HG02943 (cell line): ENCODE measurements around the gene COG7.
"Not testable (repeated sequence)": the region's sequence is repeated elsewhere in the genome, so short reads cannot be mapped to it uniquely, and the experiment has no call there.

Experiments
- ATAC-seq: cut with Tn5 transposase; IDR thresholded peaks from one replicate; pipeline ENCODE4 v1.9.1; 2021; ENCODE audit warnings: mild to moderate bottlenecking, low read depth, moderate library complexity; ENCODE audit not compliant: unreplicated experiment

The COG7 gene

GRCh38 chr16:23389201-23389600 lies 63.8 kb downstream of the COG7 start:
- no peak for ATAC-seq

DNA sequence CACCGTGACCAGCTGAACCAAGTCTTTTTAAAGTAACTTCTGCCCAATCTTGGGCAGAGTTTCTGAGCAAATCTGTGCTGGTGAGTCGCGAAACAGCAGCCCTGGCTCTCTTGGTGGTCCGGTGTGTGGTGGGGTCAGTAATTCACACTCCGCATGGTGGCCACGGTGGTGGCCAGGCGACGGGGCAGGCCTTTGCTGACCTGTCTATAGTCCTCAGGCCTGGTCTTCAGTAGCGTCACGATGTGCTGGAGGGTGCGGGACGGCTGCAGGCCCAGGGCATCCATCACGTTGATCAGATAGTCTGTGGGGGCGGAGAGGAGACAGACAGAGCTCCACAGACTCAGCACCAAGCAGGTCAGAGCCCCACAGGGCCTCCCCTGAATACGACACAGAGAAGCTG lies 64.2 kb downstream of the COG7 start:
- ATAC-seq = no peak

- ATAC-seq = no peak
These were observed 65.3 kb downstream of the COG7 start for GRCh38 chr16:23387666-23388065.

GRCh38 chr16:23385441-23385840 lies 67.5 kb downstream of the COG7 start:
- ATAC-seq = no peak

GRCh38 chr16:23384878-23385277 lies 68.1 kb downstream of the COG7 start:
- ATAC-seq = no peak

- no peak for ATAC-seq
These were observed 69.1 kb downstream of the COG7 start for GRCh38 chr16:23383881-23384280.

DNA sequence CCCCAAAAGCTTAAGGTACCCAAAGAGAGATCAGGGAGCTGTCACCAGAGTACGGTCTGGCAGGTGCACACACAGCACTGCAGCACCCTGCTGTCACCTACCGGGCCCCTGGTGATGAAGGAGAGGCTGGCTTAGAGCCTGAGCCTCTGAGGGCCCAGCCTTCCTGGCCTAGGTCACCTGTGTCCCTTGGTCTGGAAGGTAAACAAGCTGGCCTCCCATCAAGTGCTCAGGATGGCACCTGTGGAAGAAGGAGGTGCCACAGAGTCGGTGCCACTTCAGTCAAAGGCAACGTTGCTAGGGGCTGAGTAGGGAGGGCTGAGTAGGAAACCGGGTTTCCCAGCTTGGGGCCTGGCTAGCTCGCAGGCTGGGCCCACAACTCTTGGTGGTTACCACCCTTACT lies 70.7 kb downstream of the COG7 start:
- no peak for ATAC-seq

DNA sequence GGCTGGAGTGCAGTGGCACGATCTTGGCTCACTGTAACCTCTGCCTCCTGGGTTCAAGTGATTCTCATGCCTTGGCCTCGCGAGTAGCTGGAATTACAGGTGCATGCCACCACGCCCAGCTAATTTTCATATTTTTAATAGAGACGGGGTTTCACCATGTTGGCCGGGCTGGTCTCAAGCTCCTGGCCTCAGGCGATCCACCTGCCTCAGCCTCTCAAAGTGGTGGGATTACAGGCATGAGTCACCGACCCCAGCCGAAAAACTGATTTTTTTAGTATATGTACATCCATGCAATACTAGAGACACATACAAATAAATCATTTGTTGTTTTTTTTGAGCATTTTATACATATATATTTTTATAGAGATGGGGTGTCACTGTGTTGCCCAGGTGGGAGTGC lies 71.3 kb downstream of the COG7 start:
- ATAC-seq = not testable (repeated sequence)

- ATAC-seq = no peak
These were observed 72.5 kb downstream of the COG7 start for GRCh38 chr16:23380501-23380951.

DNA sequence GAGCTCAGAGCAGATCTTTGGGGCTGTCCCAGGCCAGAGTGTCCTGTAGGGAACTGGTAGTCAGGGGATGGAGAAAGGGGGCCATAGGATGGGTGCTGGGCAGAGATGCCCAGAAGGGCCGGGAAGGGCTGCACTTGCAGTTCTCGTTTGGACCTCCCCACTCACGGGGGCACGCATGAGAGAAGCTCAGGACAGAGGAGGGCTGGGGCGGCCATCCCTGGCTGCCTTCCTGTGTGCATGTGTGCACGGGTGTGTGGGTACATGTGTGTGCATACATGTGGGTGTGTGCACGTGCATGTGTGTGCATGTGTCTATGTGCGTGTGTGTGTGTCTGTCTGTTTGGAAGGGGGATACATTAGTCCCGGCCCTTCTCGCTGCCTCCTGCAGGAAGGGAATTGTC lies 73.3 kb downstream of the COG7 start:
- no peak for ATAC-seq

DNA sequence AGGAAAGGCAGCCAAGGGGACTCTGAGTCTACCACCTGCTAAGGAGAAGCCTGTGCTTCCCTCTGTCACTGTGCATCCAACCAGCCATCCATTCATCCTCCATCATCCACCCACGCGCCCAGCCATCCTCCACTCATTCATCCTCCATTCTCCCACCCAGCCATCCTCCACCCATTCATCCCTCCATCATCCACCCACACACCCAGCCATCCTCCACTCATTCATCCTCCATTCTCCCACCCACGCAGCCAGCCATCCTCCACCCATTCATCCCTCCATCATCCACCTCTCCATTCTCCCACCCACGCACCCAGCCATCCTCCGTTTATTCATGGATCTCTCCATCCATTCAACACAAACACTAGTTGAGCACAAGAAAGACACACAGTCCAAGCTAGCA lies 74.1 kb downstream of the COG7 start:
- no peak for ATAC-seq

DNA sequence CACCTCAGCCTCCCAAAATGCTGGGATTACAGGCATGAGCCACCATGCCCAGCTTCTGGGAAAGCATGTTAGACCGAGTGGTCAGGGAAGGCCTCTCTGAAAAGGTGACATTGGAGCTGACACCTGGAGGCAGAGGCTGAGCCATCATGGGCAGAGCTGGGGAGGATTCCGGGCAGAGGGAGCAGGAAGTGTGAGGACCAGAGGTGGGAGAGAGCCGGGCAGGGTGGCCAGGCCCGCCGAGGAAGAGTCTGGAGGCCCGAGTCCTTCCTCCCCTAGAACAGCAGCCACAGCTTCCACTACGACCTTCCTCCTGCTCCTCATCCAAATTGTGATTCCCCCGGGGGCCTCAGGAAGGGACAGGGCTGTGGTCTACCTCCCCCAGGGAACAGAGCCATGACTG lies 74.7 kb downstream of the COG7 start:
- ATAC-seq = no peak

DNA sequence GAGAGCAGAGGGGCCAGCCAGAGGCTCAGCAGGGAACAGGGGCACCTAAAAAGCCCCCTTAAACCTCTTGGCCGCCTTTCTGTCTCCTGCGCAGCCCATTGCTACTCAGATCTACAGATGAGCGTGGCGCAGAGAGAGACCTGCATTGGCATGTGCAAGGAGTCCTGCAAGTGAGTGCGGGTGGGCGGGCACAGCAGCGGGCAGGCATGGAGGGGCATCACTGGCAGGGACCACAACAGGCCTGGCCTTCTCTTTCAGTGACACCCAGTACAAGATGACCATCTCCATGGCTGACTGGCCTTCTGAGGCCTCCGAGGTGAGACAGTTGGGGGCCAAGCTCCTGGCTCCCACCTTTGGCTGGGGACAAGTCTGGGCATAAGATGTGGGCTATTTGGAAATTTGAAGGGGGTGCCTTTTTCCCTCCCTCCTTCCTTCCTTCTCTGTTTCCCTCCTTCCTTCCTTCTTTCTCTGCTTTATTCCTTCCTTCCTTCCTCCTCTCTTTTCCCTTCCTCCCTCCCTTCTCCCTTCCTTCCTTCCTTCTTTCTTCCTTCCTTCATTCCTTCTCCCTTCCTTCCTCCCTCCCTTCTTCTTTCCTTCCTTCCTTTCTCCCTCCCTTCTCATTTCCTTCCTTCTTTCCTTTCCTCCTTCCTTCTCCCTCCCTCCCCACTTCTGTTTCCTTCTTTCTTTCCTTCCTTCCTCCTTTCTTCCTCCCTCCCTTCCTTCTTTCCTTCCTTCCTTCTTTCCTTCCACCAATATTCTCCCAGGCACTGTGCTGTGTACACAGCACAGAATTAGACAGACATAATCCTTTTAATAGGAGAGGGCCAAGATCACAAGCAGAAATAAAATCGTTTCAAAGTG lies 75.7 kb downstream of the COG7 start:
- ATAC-seq = no peak

DNA sequence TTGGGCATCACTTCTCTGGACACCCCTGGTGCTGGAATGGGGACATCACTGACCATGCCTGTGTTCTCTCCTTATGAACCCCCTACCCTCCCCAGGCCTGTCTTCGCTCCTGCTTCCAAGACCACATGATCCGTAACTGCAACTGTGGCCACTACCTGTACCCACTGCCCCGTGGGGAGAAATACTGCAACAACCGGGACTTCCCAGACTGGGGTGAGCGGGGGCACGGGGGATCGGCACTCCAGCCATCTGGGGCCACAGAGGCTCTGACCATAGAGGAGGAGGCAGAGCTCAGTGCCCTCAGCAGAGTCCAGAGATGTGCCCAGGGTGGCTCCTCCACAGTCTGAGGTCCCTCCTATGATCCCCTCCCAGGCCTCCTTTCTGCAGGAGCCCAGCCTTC lies 77.3 kb downstream of the COG7 start:
- ATAC-seq = no peak

GRCh38 chr16:23374721-23375510 lies 78.1 kb downstream of the COG7 start:
- ATAC-seq = no peak

- ATAC-seq = no peak
These were observed 79.4 kb downstream of the COG7 start for GRCh38 chr16:23373436-23374219.

DNA sequence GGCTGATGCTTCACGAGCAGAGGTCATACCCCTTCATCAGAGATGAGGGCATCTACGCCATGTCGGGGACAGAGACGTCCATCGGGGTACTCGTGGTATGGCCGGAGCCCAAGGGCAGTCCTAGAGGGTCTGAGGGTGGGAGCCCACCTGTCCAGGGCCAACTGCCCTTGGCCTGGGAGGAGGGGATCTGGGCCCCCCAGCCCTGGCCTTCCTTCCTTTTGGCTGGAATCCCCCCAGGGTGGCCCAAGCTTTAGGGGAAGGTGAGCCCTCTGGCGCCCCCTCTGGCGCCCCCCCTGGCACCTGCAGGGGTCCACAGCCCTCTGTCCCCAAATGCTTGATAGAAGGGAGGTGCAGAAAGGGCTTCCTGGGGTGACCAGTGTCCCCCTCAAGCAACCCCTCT lies 81.6 kb downstream of the COG7 start:
- ATAC-seq = no peak

DNA sequence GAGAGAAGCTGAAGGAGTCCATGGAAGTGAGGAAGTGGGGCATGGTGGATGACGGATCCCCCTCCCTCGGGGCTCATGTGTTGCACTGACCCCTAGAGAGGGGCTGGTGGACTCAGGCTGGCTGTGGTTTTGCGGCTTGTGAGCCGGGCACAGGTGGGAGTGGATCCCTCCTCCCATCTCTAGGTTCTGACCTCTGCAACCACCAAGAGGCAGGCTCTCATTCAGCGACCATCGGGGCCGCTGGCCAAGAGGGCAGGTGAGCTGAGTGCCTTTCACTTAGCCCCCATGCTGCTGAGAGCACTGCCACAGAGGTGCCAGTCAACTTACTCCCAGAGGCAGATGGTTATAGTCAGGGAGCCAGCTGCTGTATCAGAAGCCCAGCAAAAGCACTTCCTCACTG lies 83.6 kb downstream of the COG7 start:
- ATAC-seq = no peak

- no peak for ATAC-seq
These were observed 84.5 kb downstream of the COG7 start for GRCh38 chr16:23368469-23368868.

DNA sequence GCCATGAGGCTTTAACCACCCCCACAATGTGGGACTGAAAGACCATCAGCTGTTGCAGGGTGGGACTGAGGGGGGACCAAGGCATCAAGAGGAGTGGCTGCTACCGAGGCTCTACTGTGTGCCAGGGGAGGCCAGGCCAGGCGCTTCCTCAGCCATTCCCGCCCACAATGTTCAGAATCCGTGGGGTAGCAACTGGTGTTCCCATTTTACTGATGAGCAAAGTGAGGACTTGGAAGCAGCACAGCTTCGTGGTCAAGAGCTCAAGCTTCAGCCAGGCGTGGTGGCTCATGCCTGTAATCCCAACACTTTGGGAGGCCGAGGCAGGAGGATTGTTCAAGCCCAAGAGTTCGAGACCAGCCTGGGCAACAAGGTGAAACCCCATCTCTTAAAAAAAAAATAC lies 85.0 kb downstream of the COG7 start:
- ATAC-seq = no peak

DNA sequence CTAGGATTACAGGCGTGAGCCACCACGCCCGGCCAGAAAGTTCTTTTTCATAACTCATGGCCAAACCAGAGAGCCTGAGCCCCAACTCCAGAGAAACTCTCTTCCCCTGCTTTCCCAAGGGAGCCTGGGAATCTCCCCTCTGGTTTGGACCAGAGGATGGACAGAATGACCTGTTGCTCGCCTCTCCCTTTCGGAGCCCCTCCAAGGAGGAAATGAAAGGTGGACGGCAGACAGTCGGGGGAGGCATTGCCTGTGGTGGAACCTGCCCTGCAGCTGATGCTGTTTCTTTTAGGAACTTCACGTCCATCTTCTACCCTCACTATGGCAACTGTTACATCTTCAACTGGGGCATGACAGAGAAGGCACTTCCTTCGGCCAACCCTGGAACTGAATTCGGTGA lies 85.4 kb downstream of the COG7 start:
- ATAC-seq = no peak
